GM10266 (cell line): ENCODE results near the gene EID2.

Experiments
- DNase-seq: peaks from one replicate; pipeline ENCODE4 v3.0.0; 2012; ENCODE audit errors: extremely low spot score
- CTCF ChIP-seq: IDR thresholded peaks from 2 replicates; pipeline ENCODE4 v1.5.1; 2012; ENCODE audit warnings: mild to moderate bottlenecking, low read depth; ENCODE audit not compliant: control insufficient read depth, insufficient read depth; ENCODE audit errors: missing control alignments

The EID2 gene

DNA sequence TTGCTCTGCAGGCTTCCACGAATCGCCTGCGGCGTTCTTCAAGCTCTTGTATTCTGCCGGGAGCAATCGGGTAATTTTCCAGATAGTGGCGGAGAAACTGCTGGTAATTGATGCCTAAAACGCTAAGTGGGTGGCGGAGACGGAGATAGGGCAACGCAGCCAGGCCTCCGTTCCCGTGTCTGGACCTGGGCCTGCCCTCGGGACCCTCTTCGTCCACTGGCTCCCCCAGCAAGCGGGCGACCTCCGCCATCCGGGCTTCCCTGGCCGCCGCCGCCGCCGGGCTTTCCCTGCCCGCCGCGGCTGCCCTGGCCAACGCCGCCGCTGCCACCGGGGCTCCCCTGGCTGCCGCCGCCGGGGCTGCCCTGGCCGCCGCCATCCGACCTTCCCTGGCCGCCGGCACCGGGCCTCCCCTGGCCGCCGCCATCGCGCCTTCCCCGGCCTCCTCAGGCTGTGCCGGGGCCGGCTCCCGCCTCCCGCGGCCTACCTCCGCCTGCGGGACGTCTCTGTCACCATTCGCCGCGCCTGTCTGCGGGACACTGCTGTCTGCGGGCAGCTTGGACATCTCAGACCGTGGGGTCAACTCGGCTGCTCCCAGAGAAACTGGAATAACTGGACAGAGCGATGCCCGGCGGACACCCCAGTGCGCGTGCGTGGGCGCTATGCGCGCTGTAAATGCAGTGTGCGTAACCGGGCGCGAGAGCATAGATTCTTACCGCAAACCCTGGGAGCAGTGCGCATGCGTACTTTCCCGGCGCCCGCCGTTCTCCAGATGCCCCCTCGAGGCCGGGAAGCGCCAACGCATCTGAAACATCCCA, at the start of gene EID2:
Gene EID2, minus strand, starts transcription at position 644 of the 815 bp plus-strand sequence. Its CDS starts 82 bp downstream, at position 562.
- TF ChIP-seq CTCF: peak; percentile 82
- DNase-seq: peak; percentile 97

GRCh38 chr19:39588066-39588465, 48.1 kb upstream of the EID2 start:
- no peak for DNase-seq
- TF ChIP-seq CTCF: no peak

- TF ChIP-seq CTCF: no peak
- DNase-seq: no peak
Observed at GRCh38 chr19:39587496-39587895, 47.5 kb upstream of the EID2 start.

DNA sequence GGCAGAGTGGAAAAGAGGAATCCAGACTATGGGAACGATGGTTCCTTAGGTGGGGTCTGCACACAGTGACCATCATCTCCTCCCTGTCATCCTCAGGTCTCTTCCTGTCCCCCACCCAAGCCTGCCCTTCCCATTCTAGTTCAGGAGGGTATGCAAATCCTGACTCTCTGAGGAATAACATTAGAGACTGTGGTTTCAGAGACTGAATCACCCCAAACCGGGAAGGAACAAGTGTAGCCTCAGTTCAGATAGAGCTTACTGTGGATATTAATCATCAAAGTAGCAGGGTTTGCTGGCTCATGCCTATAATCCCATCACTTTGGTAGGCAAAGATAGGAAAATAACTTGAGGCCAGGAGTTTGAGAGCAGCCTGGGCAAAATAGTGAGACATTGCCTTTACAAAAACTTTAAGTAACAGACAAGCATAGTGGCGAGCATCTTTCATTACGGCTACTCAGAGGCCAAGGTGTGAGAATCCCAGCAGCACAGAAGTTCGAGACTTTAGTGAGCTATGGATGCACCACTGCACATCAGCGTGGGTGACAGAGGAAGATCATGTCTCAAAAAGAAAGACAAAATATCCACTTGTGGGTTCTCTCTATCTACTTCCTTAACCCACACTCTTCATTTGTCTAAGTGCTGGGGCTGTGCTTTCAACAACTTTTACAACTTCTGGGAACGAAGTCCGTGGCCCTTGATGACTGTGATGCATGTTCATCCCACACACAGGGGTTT, 43.1 kb upstream of the EID2 start:
- TF ChIP-seq CTCF: no peak
- DNase-seq: peak; percentile 17

- TF ChIP-seq CTCF: no peak
- DNase-seq: no peak
Observed at GRCh38 chr19:39582442-39582841, 42.5 kb upstream of the EID2 start.

DNA sequence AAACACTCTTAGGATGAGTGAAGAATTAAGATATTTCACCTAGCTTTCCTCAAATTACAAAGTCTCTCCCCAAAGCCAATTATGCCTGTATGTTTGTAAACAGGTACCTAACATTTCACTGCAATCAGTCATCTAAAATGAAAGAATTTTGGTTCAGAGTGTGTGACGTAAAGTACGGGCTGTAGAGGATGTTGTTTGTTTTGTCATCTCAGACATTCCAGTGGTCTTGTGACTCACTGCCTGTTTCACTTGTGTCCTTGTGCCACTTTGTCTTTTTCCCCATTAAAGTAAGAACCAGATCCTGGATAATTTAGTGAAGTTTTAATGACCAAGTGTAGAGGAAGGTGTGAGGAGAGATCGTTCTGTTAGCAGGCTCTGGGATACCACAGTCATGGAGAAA, 28.6 kb upstream of the EID2 start:
- DNase-seq: no peak
- TF ChIP-seq CTCF: no peak

DNA sequence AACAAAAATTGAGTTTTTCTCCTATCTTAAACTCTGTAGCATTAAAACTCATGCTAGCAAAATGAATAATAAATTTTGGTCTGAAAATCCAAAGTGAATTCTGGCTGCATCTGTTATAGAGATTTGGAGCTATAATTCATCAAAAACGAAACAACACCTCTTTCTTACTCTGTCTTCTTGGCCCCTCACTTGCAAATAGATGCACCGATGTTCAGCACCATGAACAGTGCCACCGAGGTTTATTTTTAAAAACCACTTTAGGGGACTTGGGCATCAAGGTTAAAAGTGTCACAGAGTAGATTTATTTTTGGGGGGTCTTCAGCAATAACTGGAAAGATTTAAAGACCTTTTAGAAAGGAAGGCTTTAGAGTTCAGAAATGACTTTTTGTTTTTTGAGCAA, 26.1 kb upstream of the EID2 start:
- no peak for DNase-seq
- no peak for TF ChIP-seq CTCF
